ENCODE measurements around the gene EIF4G3. TPM values are rescaled to one million over a fixed set of nuclear protein-coding genes. Genes with fewer than 3 reads are reported as not detected.

EIF4G3 gene
- total and polyA plus RNA-seq, 9 of the 15 experiments (the other 6 are each of a cell fraction or from before 2014, with no cell fraction given) = 6.7 to 40.5 (median 32.1) TPM

DNA sequence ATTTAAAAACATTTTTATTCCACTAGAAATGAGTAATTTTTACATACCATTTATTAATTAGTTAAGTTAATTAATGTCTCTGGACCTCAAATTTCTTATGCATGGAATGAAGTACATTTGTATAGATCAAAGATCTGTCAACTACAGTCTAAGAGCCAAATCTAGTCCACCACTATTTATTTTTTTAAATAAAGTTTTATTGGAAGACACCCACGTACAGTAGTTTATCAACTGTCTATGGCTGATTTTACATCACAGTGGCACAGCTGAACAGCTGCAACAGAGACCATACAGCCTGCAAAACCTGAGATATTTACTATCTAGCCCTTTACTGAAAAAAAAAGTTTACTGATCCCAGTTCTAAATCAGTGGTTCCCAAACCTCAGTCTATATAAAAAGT is 201.0 kb downstream of the EIF4G3 start:
- Histone ChIP-seq H3K79me2 (ENCODE audit: control insufficient read depth, insufficient read depth, low read length) (no peaks in the 10 kb centered on the region), H2AFZ (ENCODE audit: low read depth, low read length) (no peak overlapping the region), H3K27me3 (ENCODE audit: control insufficient read depth in 2 of 2, insufficient read depth in 2 of 2, low read length in 2 of 2) (no peaks in the 10 kb centered on the region), H3K4me2 (ENCODE audit: insufficient read depth, low read length) (no peak overlapping the region), H4K20me1 (replicated peaks; ENCODE audit: control insufficient read depth, insufficient read depth, low read length) (no peaks in the 10 kb centered on the region), H3K36me3 (ENCODE audit: control insufficient read depth, insufficient read depth, low read length) (peaks cover 14% of the 10 kb centered on the region; the same call in 1 of the 3 replicates), H3K9me3 (replicated peaks; ENCODE audit: control insufficient read depth, insufficient read depth, low read depth, low read length) (no peaks in the 10 kb centered on the region), H3K4me1 (replicated peaks in 1 of 2; ENCODE audit: control insufficient read depth in 2 of 2, insufficient read depth in 2 of 2, low read length in 2 of 2) (no peaks in the 10 kb centered on the region), H3K9ac (ENCODE audit: insufficient read depth in 1 of 2, low read depth in 2 of 2, low read length in 2 of 2) (no peak overlapping the region), H3K4me3 (no peak overlapping the region), H3K9me1 (ENCODE audit: control insufficient read depth, insufficient read depth, low read length) (no peaks in the 10 kb centered on the region), H3K27ac (ENCODE audit: extremely low read depth, low read depth, low read length) (no peak overlapping the region)
- FAIRE-seq = no peak
- no peak for DNase-seq (ENCODE audit: extremely low read depth in 1 of 4, low spot score in 3 of 4)
- no peak for ATAC-seq
- CTCF ChIA-PET (ENCODE audit: low intra/inter-chr PET ratio) = interaction anchor here (0.5 kb wide), 1 partner anchor 32 kb away, joined by 3 read pairs; no protein-coding TSS in a partner anchor
- WGBS (ENCODE audit: insufficient coverage, low coverage, missing lambda C conversion rate) = 58% methylated on average over 1 of the region's 1 CpG
- intact Hi-C loops (cut with micrococcal nuclease) = no loop called here
- POLR2A ChIA-PET = no interaction called here
- TF ChIP-seq, protein P1, sequence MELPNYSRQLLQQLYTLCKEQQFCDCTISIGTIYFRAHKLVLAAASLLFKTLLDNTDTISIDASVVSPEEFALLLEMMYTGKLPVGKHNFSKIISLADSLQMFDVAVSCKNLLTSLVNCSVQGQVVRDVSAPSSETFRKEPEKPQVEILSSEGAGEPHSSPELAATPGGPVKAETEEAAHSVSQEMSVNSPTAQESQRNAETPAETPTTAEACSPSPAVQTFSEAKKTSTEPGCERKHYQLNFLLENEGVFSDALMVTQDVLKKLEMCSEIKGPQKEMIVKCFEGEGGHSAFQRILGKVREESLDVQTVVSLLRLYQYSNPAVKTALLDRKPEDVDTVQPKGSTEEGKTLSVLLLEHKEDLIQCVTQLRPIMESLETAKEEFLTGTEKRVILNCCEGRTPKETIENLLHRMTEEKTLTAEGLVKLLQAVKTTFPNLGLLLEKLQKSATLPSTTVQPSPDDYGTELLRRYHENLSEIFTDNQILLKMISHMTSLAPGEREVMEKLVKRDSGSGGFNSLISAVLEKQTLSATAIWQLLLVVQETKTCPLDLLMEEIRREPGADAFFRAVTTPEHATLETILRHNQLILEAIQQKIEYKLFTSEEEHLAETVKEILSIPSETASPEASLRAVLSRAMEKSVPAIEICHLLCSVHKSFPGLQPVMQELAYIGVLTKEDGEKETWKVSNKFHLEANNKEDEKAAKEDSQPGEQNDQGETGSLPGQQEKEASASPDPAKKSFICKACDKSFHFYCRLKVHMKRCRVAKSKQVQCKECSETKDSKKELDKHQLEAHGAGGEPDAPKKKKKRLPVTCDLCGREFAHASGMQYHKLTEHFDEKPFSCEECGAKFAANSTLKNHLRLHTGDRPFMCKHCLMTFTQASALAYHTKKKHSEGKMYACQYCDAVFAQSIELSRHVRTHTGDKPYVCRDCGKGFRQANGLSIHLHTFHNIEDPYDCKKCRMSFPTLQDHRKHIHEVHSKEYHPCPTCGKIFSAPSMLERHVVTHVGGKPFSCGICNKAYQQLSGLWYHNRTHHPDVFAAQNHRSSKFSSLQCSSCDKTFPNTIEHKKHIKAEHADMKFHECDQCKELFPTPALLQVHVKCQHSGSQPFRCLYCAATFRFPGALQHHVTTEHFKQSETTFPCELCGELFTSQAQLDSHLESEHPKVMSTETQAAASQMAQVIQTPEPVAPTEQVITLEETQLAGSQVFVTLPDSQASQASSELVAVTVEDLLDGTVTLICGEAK (IDR thresholded peaks at IDR 0.05) = peak; percentile 89
- TF ChIP-seq, protein P1 (CRISPR knock-in tag; IDR thresholded peaks at IDR 0.05) = peak; percentile 64
- TF ChIP-seq, protein P2, sequence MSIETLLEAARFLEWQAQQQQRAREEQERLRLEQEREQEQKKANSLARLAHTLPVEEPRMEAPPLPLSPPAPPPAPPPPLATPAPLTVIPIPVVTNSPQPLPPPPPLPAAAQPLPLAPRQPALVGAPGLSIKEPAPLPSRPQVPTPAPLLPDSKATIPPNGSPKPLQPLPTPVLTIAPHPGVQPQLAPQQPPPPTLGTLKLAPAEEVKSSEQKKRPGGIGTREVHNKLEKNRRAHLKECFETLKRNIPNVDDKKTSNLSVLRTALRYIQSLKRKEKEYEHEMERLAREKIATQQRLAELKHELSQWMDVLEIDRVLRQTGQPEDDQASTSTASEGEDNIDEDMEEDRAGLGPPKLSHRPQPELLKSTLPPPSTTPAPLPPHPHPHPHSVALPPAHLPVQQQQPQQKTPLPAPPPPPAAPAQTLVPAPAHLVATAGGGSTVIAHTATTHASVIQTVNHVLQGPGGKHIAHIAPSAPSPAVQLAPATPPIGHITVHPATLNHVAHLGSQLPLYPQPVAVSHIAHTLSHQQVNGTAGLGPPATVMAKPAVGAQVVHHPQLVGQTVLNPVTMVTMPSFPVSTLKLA (conservative IDR thresholded peaks at IDR 0.05) = no peak
- in situ Hi-C loops (cut with MboI) = no loop called here
- no TSS peak for BruUV-seq (replicated peaks)

Data from K562 (cell line).